ENCODE data around the gene SCFD1. TPM values are rescaled to one million over a fixed set of nuclear protein-coding genes. Genes with fewer than 3 reads are reported as not detected.

The SCFD1 gene
- total RNA-seq, 5 donors from 2014 or later (not counting 1 experiment from before 2014, with no cell fraction given), result 49.8 to 105 (median 57.3) TPM

- no peak for ATAC-seq (replicated peaks in 1 of 4)
- CTCF ChIA-PET, result interaction anchor here (0.6 to 2.2 kb wide), 8 partner anchors 14 to 563 kb away, joined by 3 to 8 read pairs (median 4); partner anchors contain the start of gene SCFD1 (in 1 of the 2)
Measured at GRCh38 chr14:30655124-30655523, 33.0 kb downstream of the SCFD1 start.

DNA sequence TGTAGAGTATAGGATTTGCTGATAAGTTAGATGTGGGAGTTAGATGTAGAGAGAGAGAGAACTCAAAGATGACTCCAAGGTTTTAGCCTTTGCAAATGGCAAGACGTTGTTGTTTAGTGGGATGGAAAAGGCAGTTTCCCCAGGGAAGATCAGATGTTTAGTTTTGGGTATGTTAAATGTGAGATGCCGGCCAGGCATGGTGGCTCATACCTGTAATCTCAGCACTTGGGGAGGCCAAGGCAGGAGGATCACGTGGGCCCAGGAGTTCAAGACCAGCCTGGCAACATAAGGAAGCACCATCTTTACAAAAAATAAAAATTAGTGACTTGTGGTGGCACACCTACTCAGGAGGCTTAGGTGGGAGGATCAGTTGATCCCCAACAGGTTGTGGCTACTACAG, 33.5 kb downstream of the SCFD1 start:
- 100% methylated on average over 2 of the region's 3 CpGs for WGBS (ENCODE audit: insufficient coverage)
- H3K4me3 ChIP-seq (ENCODE audit: control insufficient read depth in 1 of 2, extremely low read depth in 1 of 2, low read length in 1 of 2), result no peak overlapping the region
- H3K27me3 ChIP-seq (replicated peaks in 1 of 2; ENCODE audit: control insufficient read depth in 2 of 2, extremely low read depth in 1 of 2, insufficient read depth in 2 of 2, low read length in 1 of 2), result no peaks in the 10 kb centered on the region
- no peaks in the 10 kb centered on the region for H3K9me3 ChIP-seq
- Mint-ChIP-seq H3K27me3 (no peaks in the 10 kb centered on the region), H3K4me1 (peaks cover 0 to 2% (median 0%) of the 10 kb centered on the region in 3 donors), H3K9me3 (no peaks in the 10 kb centered on the region), H3K27ac (no peak overlapping the region), H3K4me3 (no peak overlapping the region), H3K36me3 (peaks cover 33% of the 10 kb centered on the region)
- ATAC-seq (replicated peaks in 1 of 4) (no peak), DNase-seq (no peak)
- CTCF ChIA-PET, result interaction anchor here (0.6 to 2.2 kb wide), 6 partner anchors 15 to 562 kb away, joined by 3 to 8 read pairs (median 4); partner anchors contain the start of gene SCFD1 (in 1 of the 2)
- peaks cover 0 to 58% of the 10 kb centered on the region in 2 donors for H3K36me3 ChIP-seq (ENCODE audit: control insufficient read depth in 2 of 2, extremely low read depth in 1 of 2, insufficient read depth in 1 of 2, low read length in 1 of 2)
- POLR2A ChIA-PET, result no interaction called here
- H3K27ac ChIP-seq (ENCODE audit: low read length), result no peak overlapping the region
- no peaks in the 10 kb centered on the region for H3K4me1 ChIP-seq (ENCODE audit: control insufficient read depth in 1 of 2, extremely low read depth in 1 of 2, insufficient read depth in 2 of 2, low read length in 2 of 2)

More at GRCh38 chr14:30655124-30655523, 33.0 kb downstream of the SCFD1 start:
- H3K27ac ChIP-seq (ENCODE audit: low read length), result no peak overlapping the region
- Mint-ChIP-seq H3K4me1 (peaks cover 0 to 2% (median 0%) of the 10 kb centered on the region in 3 donors), H3K27ac (no peak overlapping the region), H3K27me3 (no peaks in the 10 kb centered on the region), H3K4me3 (no peak overlapping the region), H3K36me3 (peaks cover 33% of the 10 kb centered on the region), H3K9me3 (no peaks in the 10 kb centered on the region)
- no peaks in the 10 kb centered on the region for H3K27me3 ChIP-seq (replicated peaks in 1 of 2; ENCODE audit: control insufficient read depth in 2 of 2, extremely low read depth in 1 of 2, insufficient read depth in 2 of 2, low read length in 1 of 2)
- peaks cover 0 to 59% of the 10 kb centered on the region in 2 donors for H3K36me3 ChIP-seq (ENCODE audit: control insufficient read depth in 2 of 2, extremely low read depth in 1 of 2, insufficient read depth in 1 of 2, low read length in 1 of 2)
- DNase-seq, result no peak
- no peak overlapping the region for H3K4me3 ChIP-seq (ENCODE audit: control insufficient read depth in 1 of 2, extremely low read depth in 1 of 2, low read length in 1 of 2)
- no peaks in the 10 kb centered on the region for H3K9me3 ChIP-seq
- POLR2A ChIA-PET, result no interaction called here
- H3K4me1 ChIP-seq (ENCODE audit: control insufficient read depth in 1 of 2, extremely low read depth in 1 of 2, insufficient read depth in 2 of 2, low read length in 2 of 2), result no peaks in the 10 kb centered on the region

DNA sequence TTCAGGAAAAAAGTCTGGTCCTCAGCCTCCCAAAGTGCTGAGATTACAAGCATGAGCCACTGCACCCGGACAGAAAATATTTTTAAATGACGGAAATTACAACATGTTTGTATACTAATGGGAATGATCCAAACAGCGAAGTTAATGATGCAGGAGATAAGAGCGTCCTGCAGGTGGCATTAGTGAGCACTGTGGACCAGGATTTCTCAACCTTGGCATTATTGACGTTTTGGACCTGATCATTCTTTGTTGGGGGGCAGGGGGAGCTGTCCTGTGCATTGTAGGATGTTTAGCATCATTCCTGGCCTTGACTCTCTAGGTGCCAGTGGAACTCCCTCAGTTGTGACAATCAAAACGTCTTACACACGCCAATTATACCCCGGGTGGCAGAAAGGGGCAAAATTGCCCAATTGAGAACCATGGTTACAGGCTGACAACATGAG, 34.1 kb downstream of the SCFD1 start:
- Histone ChIP-seq H3K9me3 (no peaks in the 10 kb centered on the region), H3K4me3 (ENCODE audit: control insufficient read depth in 1 of 2, extremely low read depth in 1 of 2, low read length in 1 of 2) (no peak overlapping the region), H3K36me3 (ENCODE audit: control insufficient read depth in 2 of 2, extremely low read depth in 1 of 2, insufficient read depth in 1 of 2, low read length in 1 of 2) (peaks cover 0 to 60% of the 10 kb centered on the region in 2 donors), H3K27ac (ENCODE audit: low read length) (no peak overlapping the region), H3K27me3 (replicated peaks in 1 of 2; ENCODE audit: control insufficient read depth in 2 of 2, extremely low read depth in 1 of 2, insufficient read depth in 2 of 2, low read length in 1 of 2) (no peaks in the 10 kb centered on the region), H3K4me1 (ENCODE audit: control insufficient read depth in 1 of 2, extremely low read depth in 1 of 2, insufficient read depth in 2 of 2, low read length in 2 of 2) (no peaks in the 10 kb centered on the region)
- ATAC-seq (replicated peaks in 1 of 4), result peak in 3 of 4 experiments; percentile 34 to 60 (median 52)
- CTCF ChIA-PET, result interaction anchor here (0.6 to 1.2 kb wide), 7 partner anchors 35 to 472 kb away, joined by 3 to 5 read pairs (median 3); no protein-coding TSS in a partner anchor
- H3K27me3 Mint-ChIP-seq, result no peaks in the 10 kb centered on the region
- peaks cover 0 to 2% (median 0%) of the 10 kb centered on the region in 3 donors for H3K4me1 Mint-ChIP-seq
- peaks cover 33% of the 10 kb centered on the region for H3K36me3 Mint-ChIP-seq
- 70% methylated on average over 7 of the region's 8 CpGs for WGBS (ENCODE audit: insufficient coverage)
- DNase-seq, result peak in 23 of 35 experiments; percentile 0 to 66 (median 14)
- no peak overlapping the region for H3K4me3 Mint-ChIP-seq
- POLR2A ChIA-PET, result no interaction called here
- H3K27ac Mint-ChIP-seq, result no peak overlapping the region
- no peaks in the 10 kb centered on the region for H3K9me3 Mint-ChIP-seq

GRCh38 chr14:30657050-30657449, 34.9 kb downstream of the SCFD1 start:
- Histone ChIP-seq H3K27ac (ENCODE audit: low read length) (no peak overlapping the region), H3K9me3 (no peaks in the 10 kb centered on the region), H3K4me3 (ENCODE audit: control insufficient read depth in 1 of 2, extremely low read depth in 1 of 2, low read length in 1 of 2) (no peak overlapping the region), H3K4me1 (ENCODE audit: control insufficient read depth in 1 of 2, extremely low read depth in 1 of 2, insufficient read depth in 2 of 2, low read length in 2 of 2) (no peaks in the 10 kb centered on the region), H3K27me3 (replicated peaks in 1 of 2; ENCODE audit: control insufficient read depth in 2 of 2, extremely low read depth in 1 of 2, insufficient read depth in 2 of 2, low read length in 1 of 2) (no peaks in the 10 kb centered on the region), H3K36me3 (ENCODE audit: control insufficient read depth in 2 of 2, extremely low read depth in 1 of 2, insufficient read depth in 1 of 2, low read length in 1 of 2) (peaks cover 0 to 56% of the 10 kb centered on the region in 2 donors)
- ATAC-seq (replicated peaks in 1 of 4) (no peak), DNase-seq (no peak)
- Mint-ChIP-seq H3K27me3 (no peaks in the 10 kb centered on the region), H3K36me3 (peaks cover 30% of the 10 kb centered on the region), H3K4me3 (no peak overlapping the region), H3K27ac (no peak overlapping the region), H3K4me1 (peaks cover 0 to 2% (median 0%) of the 10 kb centered on the region in 3 donors), H3K9me3 (no peaks in the 10 kb centered on the region)
- ChIA-PET CTCF (interaction anchor here (0.7 to 1.9 kb wide), 5 partner anchors 19 to 248 kb away, joined by 3 to 8 read pairs (median 3); no protein-coding TSS in a partner anchor), POLR2A (interaction anchor here in 1 of 2 donors (0.6 kb wide), 1 partner anchor 910 kb away, joined by 3 read pairs; no protein-coding TSS in a partner anchor)
- no CpG with 5 or more reads among the region's 2 CpGs for WGBS (ENCODE audit: insufficient coverage)

GRCh38 chr14:30657606-30658163, 35.6 kb downstream of the SCFD1 start:
- peaks cover 35% of the 10 kb centered on the region for H3K36me3 Mint-ChIP-seq
- no peak for ATAC-seq (replicated peaks in 1 of 4)
- peak in 1 of 35 experiments; percentile 11 for DNase-seq

GRCh38 chr14:30658645-30659044, 36.5 kb downstream of the SCFD1 start:
- DNase-seq, result no peak
- Mint-ChIP-seq H3K9me3 (no peaks in the 10 kb centered on the region), H3K4me3 (no peak overlapping the region), H3K27me3 (no peaks in the 10 kb centered on the region), H3K36me3 (peaks cover 35% of the 10 kb centered on the region), H3K4me1 (peaks cover 0 to 2% (median 0%) of the 10 kb centered on the region in 3 donors), H3K27ac (no peak overlapping the region)
- no CpG with 5 or more reads among the region's 3 CpGs for WGBS (ENCODE audit: insufficient coverage)
- no peak overlapping the region for H3K4me3 ChIP-seq (ENCODE audit: control insufficient read depth in 1 of 2, extremely low read depth in 1 of 2, low read length in 1 of 2)
- ATAC-seq (replicated peaks in 1 of 4), result no peak
- H3K4me1 ChIP-seq (ENCODE audit: control insufficient read depth in 1 of 2, extremely low read depth in 1 of 2, insufficient read depth in 2 of 2, low read length in 2 of 2), result no peaks in the 10 kb centered on the region
- no peak overlapping the region for H3K27ac ChIP-seq (ENCODE audit: low read length)
- CTCF ChIA-PET, result interaction anchor here (0.5 to 1.9 kb wide), 4 partner anchors 13 to 773 kb away, joined by 3 to 8 read pairs (median 4); no protein-coding TSS in a partner anchor
- H3K36me3 ChIP-seq (ENCODE audit: control insufficient read depth in 2 of 2, extremely low read depth in 1 of 2, insufficient read depth in 1 of 2, low read length in 1 of 2), result peaks cover 0 to 51% of the 10 kb centered on the region in 2 donors
- POLR2A ChIA-PET, result no interaction called here
- no peaks in the 10 kb centered on the region for H3K27me3 ChIP-seq (replicated peaks in 1 of 2; ENCODE audit: control insufficient read depth in 2 of 2, extremely low read depth in 1 of 2, insufficient read depth in 2 of 2, low read length in 1 of 2)
- no peaks in the 10 kb centered on the region for H3K9me3 ChIP-seq

More at GRCh38 chr14:30657606-30658163, 35.6 kb downstream of the SCFD1 start:
- ChIA-PET CTCF (interaction anchor here (0.6 to 1.9 kb wide), 4 partner anchors 18 to 791 kb away, joined by 3 to 8 read pairs (median 3); no protein-coding TSS in a partner anchor), POLR2A (interaction anchor here in 1 of 2 donors (0.6 kb wide), 1 partner anchor 911 kb away, joined by 3 read pairs; no protein-coding TSS in a partner anchor)
- no CpG with 5 or more reads among the region's 2 CpGs for WGBS (ENCODE audit: insufficient coverage)
- Histone ChIP-seq H3K9me3 (no peaks in the 10 kb centered on the region), H3K4me3 (ENCODE audit: control insufficient read depth in 1 of 2, extremely low read depth in 1 of 2, low read length in 1 of 2) (no peak overlapping the region), H3K27ac (ENCODE audit: low read length) (no peak overlapping the region), H3K4me1 (ENCODE audit: control insufficient read depth in 1 of 2, extremely low read depth in 1 of 2, insufficient read depth in 2 of 2, low read length in 2 of 2) (no peaks in the 10 kb centered on the region), H3K27me3 (replicated peaks in 1 of 2; ENCODE audit: control insufficient read depth in 2 of 2, extremely low read depth in 1 of 2, insufficient read depth in 2 of 2, low read length in 1 of 2) (no peaks in the 10 kb centered on the region), H3K36me3 (ENCODE audit: control insufficient read depth in 2 of 2, extremely low read depth in 1 of 2, insufficient read depth in 1 of 2, low read length in 1 of 2) (peaks cover 0 to 54% of the 10 kb centered on the region in 2 donors)
- no peak overlapping the region for H3K4me3 Mint-ChIP-seq
- no peaks in the 10 kb centered on the region for H3K9me3 Mint-ChIP-seq
- no peak overlapping the region for H3K27ac Mint-ChIP-seq
- H3K27me3 Mint-ChIP-seq, result no peaks in the 10 kb centered on the region
- peaks cover 0 to 2% (median 0%) of the 10 kb centered on the region in 3 donors for H3K4me1 Mint-ChIP-seq

Measured in T-cell (primary cell).